Sigmoid colon (tissue), 7 donors: ENCODE data around the gene MRPL49. TPM values are rescaled to one million over a fixed set of nuclear protein-coding genes. Genes with fewer than 3 reads are reported as not detected.
A peak's percentile ranks its signal among the peaks of the same experiment; 100 is the strongest.

Experiments used
- DNase-seq: peaks from one replicate; pipeline ENCODE4 v3.0.0-alpha.2; 2019
- H3K27ac ChIP-seq, 4 donors: fragments of 200-600 bp; sonication (generic); one replicate each; pipeline ENCODE4 v1.5.1; 2016 to 2019; ENCODE audit warnings: mild to moderate bottlenecking in 1 of 4
- H3K27me3 ChIP-seq, 3 donors: fragments of 200-600 bp; sonication (generic); one replicate each; pipeline ENCODE4 v1.5.1; 2019; ENCODE audit warnings: mild to moderate bottlenecking in 1 of 3
- H3K36me3 ChIP-seq, 4 donors: fragments of 200-600 bp; sonication (generic); one replicate each; pipeline ENCODE4 v1.5.1; 2016 to 2019
- H3K4me1 ChIP-seq, 4 donors: fragments of 200-600 bp; sonication (generic); one replicate each; pipeline ENCODE4 v1.5.1; 2017 to 2019
- H3K4me3 ChIP-seq, 4 donors: fragments of 200-600 bp; sonication (generic); one replicate each; pipeline ENCODE4 v1.5.1; 2017 to 2019; ENCODE audit warnings: mild to moderate bottlenecking in 2 of 4, moderate library complexity in 1 of 4
- H3K9me3 ChIP-seq, 4 donors: fragments of 200-600 bp in 3 of 4; sonication (generic) in 3 of 4; one replicate each; pipeline versions ENCODE4 v1.5.1 to v1.6.1; 2013 to 2019
- CTCF ChIP-seq, 4 experiments: fragments of 450-650 bp in 3 of 4; fragments of 200-600 bp in 1 of 4; IDR thresholded peaks; one replicate each; pipeline ENCODE4 v1.5.1; 2016 to 2019; ENCODE audit warnings: antibody characterized with exemption in 4 of 4, mild to moderate bottlenecking in 3 of 4, moderate library complexity in 2 of 4
- EP300 ChIP-seq, 4 donors: sonication (generic); formaldehyde crosslinking; IDR thresholded peaks; one replicate each; pipeline ENCODE4 v1.6.1; 2017; ENCODE audit warnings: antibody characterized with exemption in 4 of 4
- POLR2A ChIP-seq, 2 donors: fragments of 450-650 bp; IDR thresholded peaks; one replicate each; pipeline ENCODE4 v1.6.1; 2016; ENCODE audit warnings: antibody characterized with exemption in 2 of 2, mild to moderate bottlenecking in 2 of 2, moderate library complexity in 2 of 2
- POLR2AphosphoS5 ChIP-seq, 4 donors: sonication (generic); formaldehyde crosslinking; IDR thresholded peaks; one replicate each; pipeline ENCODE4 v1.6.1; 2017; ENCODE audit warnings: antibody characterized with exemption in 4 of 4
- WGBS, 2 donors: extraction: QIAGEN DNeasy Blood & Tissue Kit; methylation state at CpG; one replicate each; pipeline ENCODE4 v1.1.7; 2013; 5-methylcytosine and 5-hydroxymethylcytosine counted together
- intact Hi-C: fragments of 100-400 bp; cut with DNase I; formaldehyde crosslinking; loops from one replicate; pipeline ENCODE4 v1.15.1; 2023
- polyA plus RNA-seq, 3 donors: library from polyadenylated mRNA; stranded (reverse); fragments of 200-250 nt; gene quantifications; one replicate each; pipeline ENCODE4 v1.2.3, GENCODE V29; 2013
- total RNA-seq, 4 donors: library from RNA; depleted of rRNA; stranded (reverse); fragments of >200 nt; gene quantifications; one replicate each; pipeline ENCODE4 v1.1.0, GENCODE V29; 2016
- donor health status: healthy with polysubstance abuse.
- donor health status: Bipolar disorder and iron deficiency.
- donor health status: healthy.

Gene MRPL49
- total and polyA plus RNA-seq, 7 donors = 41.5 to 104 (median 69.8) TPM

DNA sequence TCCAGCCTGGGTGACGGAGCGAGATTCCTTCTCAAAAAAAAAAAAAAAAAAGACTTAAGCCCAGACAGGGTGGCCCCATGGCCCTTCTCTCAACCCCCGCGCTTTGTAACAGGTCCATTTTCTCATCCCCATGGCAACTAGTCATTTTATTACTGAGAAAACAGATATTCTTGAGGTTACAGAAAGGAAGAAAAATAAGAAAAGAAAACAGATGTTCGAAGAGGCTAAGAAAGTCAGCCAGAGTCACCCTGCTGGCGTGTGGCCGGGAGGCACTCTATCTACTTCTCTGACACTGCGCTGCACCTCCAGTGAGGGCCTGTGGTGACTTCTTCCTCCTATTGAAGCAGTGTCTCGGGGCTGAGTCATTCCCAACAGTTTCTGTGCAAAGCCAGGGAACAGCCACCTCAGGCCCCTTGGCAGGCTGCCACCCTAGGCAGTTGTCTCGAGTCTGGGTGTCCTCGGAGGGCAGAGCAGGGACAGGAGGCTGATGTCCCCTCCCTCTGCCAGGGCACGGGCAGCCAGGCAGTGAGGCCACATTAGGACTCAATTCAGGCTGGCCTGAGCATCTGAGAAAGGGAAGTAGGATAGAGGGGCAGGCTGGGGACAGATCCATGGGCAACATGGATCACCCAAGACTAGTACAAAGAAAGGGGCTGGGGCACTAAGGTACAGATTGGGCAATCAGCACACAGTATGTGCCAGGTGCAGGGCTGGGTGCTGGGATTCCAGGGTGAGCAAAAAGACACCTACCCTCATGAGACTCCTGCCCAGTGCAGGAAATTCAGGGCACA is 28.6 kb downstream of the MRPL49 start:
- 17 to 29% methylated on average over 12 of the region's 12 CpGs for WGBS, 2 donors
- intact Hi-C loops = no loop called here
- H3K27ac ChIP-seq = peak overlapping the region; percentile 7 to 65 (median 40)

DNA sequence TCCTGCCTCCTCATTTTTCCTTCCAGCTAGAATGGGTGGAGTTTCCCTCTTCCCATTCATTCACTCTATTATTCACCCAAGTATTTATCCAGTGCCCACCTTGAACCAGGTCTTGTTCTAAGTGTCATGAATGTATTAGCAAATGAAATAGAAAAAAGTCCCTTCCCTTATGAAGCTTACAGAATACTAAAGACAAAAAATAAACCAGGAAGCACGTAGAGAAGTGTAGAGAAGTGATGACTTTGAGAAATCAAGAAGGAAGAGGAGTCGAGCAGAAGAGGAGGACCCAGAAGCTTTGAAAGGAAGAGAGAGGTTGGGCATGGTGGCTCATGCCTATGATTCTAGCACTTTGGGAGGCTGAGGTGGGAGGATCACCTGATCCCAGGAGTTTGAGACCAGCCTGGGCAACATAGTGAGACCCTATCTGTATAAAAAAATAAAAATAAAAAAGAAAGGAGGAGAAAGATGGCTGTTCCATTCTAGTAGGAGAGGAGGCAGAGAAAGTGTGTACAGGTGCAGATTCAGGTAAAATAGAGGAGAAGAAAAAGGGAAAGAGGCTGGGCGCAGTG is 29.3 kb downstream of the MRPL49 start:
- TF ChIP-seq EP300 (IDR thresholded peaks at IDR 0.05) = no peak
- no peak for TF ChIP-seq CTCF (IDR thresholded peaks at IDR 0.05)
- TF ChIP-seq POLR2AphosphoS5 (IDR thresholded peaks at IDR 0.05) = no peak
- TF ChIP-seq POLR2A (IDR thresholded peaks at IDR 0.05) = no peak
- Histone ChIP-seq H3K27ac (peak overlapping the region in 3 of 4 donors; percentile 7 to 65 (median 28)), H3K4me1 (peaks cover 0 to 13% (median 4%) of the 10 kb centered on the region in 4 donors), H3K36me3 (no peaks in the 10 kb centered on the region), H3K4me3 (no peak overlapping the region), H3K27me3 (peaks cover 0 to 4% (median 0%) of the 10 kb centered on the region in 3 donors), H3K9me3 (no peaks in the 10 kb centered on the region)
- 64 to 75% methylated on average over 3 of the region's 3 CpGs for WGBS, 2 donors
- no peak for DNase-seq
- intact Hi-C loops = no loop called here

More for the DNA sequence above, 28.6 kb downstream of the MRPL49 start:
- no peak overlapping the region for H3K4me3 ChIP-seq
- no peaks in the 10 kb centered on the region for H3K36me3 ChIP-seq
- TF ChIP-seq POLR2AphosphoS5 (IDR thresholded peaks at IDR 0.05) (no peak), POLR2A (IDR thresholded peaks at IDR 0.05) (no peak), EP300 (IDR thresholded peaks at IDR 0.05) (no peak), CTCF (IDR thresholded peaks at IDR 0.05) (no peak)
- no peaks in the 10 kb centered on the region for H3K9me3 ChIP-seq
- peaks cover 0 to 13% (median 4%) of the 10 kb centered on the region in 4 donors for H3K4me1 ChIP-seq
- DNase-seq = peak; percentile 90
- peaks cover 0 to 4% (median 0%) of the 10 kb centered on the region in 3 donors for H3K27me3 ChIP-seq

DNA sequence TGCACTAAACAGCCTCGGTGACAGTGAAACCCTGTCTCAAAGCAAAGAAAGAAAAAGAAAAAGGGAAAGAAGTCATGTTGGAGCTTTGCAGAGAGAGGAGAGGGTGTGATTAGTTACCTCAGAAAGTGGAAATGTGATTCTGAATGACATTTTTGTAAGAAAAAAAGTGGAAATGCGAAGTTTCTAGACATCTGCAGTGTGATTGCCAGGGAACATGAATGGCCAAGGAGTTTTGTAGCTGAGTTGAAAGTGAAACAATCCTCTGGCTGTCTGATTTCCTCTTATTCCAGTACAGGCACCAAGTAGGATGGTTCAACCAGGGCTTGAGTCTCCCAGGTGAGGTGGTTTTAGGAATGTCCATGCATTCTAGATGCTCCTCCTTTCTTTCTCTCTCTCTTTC is 30.0 kb downstream of the MRPL49 start:
- H3K36me3 ChIP-seq = no peaks in the 10 kb centered on the region
- WGBS, 2 donors = 63 to 68% methylated on average over 2 of the region's 2 CpGs

GRCh38 chr11:65156256-65156655 is 34.1 kb downstream of the MRPL49 start:
- DNase-seq = no peak
- TF ChIP-seq EP300 (IDR thresholded peaks at IDR 0.05) = no peak
- no peak for TF ChIP-seq CTCF (IDR thresholded peaks at IDR 0.05)
- intact Hi-C loops = no loop called here

More for the DNA sequence above, 30.0 kb downstream of the MRPL49 start:
- intact Hi-C loops = no loop called here
- DNase-seq = no peak
- H3K4me3 ChIP-seq = no peak overlapping the region
- no peaks in the 10 kb centered on the region for H3K27me3 ChIP-seq
- no peak for TF ChIP-seq POLR2AphosphoS5 (IDR thresholded peaks at IDR 0.05)
- no peak for TF ChIP-seq POLR2A (IDR thresholded peaks at IDR 0.05)
- no peak for TF ChIP-seq EP300 (IDR thresholded peaks at IDR 0.05)
- no peak for TF ChIP-seq CTCF (IDR thresholded peaks at IDR 0.05)
- peak overlapping the region in 1 of 4 donors; percentile 27 for H3K27ac ChIP-seq
- no peaks in the 10 kb centered on the region for H3K9me3 ChIP-seq
- peaks cover 0 to 13% (median 4%) of the 10 kb centered on the region in 4 donors for H3K4me1 ChIP-seq

More at GRCh38 chr11:65156256-65156655, 34.1 kb downstream of the MRPL49 start:
- Histone ChIP-seq H3K4me1 (no peaks in the 10 kb centered on the region), H3K9me3 (no peaks in the 10 kb centered on the region), H3K27me3 (no peaks in the 10 kb centered on the region), H3K4me3 (no peak overlapping the region), H3K27ac (no peak overlapping the region), H3K36me3 (no peaks in the 10 kb centered on the region)
- 93 to 95% methylated on average over 3 of the region's 3 CpGs for WGBS, 2 donors
